HEK293 (cell line): ENCODE measurements around the gene STAT5B.

Experiments used
- CTCF ChIA-PET: fragments of 350-600 bp; formaldehyde crosslinking; extraction: SDS; loops from one replicate; lab custom pipeline; 2021; ENCODE audit warnings: antibody characterized with exemption; lab: Yijun Ruan, JAX
- POLR2A ChIA-PET: fragments of 300-600 bp; formaldehyde crosslinking; extraction: SDS; loops from one replicate; lab custom pipeline; 2020; ENCODE audit warnings: antibody characterized with exemption, inconsistent platforms; lab: Yijun Ruan, JAX
- H3K27ac ChIP-seq: fragments of 200-500 bp; sonication (Bioruptor generic); 2 replicates; pipeline ENCODE4 v1.5.1; 2014; ENCODE audit warnings: low read depth, low read length, control low read depth, inconsistent platforms; ENCODE audit errors: extremely low read depth
- H3K36me3 ChIP-seq, 2 experiments: fragments of 200-500 bp in 1 of 2; sonication (Bioruptor generic) in 1 of 2; 1 replicate in 1 of 2; 2 replicates in 1 of 2; pipeline ENCODE4 v1.5.1; 2014 to 2017; ENCODE audit warnings: inconsistent platforms in 2 of 2, low read length in 2 of 2; ENCODE audit not compliant: control insufficient read depth in 2 of 2, insufficient read depth in 1 of 2
- H3K4me1 ChIP-seq: fragments of 200-500 bp; sonication (Bioruptor generic); 2 replicates; pipeline ENCODE4 v1.5.1; 2014; ENCODE audit warnings: mild to moderate bottlenecking, low read length, inconsistent platforms; ENCODE audit not compliant: control insufficient read depth, insufficient read depth
- H3K4me3 ChIP-seq: 2 replicates; pipeline ENCODE4 v1.5.1; 2011; ENCODE audit warnings: low read depth, mild to moderate bottlenecking, control low read depth, low read length, moderate library complexity
- H3K9me3 ChIP-seq: fragments of 200-500 bp; sonication (Bioruptor generic); 2 replicates; pipeline ENCODE4 v1.5.1; 2014; ENCODE audit warnings: low read depth, low read length, inconsistent platforms; ENCODE audit not compliant: control insufficient read depth, insufficient read depth
- BCL11A ChIP-seq: fragments of 450-650 bp; formaldehyde crosslinking; IDR thresholded peaks from 2 replicates; pipeline ENCODE4 v1.5.1; 2016; ENCODE audit warnings: low read depth, missing biosample characterization, missing genetic modification characterization
- HOXA7 ChIP-seq: sonication (generic); formaldehyde crosslinking; IDR thresholded peaks from 2 replicates; pipeline ENCODE4 v1.8.1; 2022; ENCODE audit warnings: missing genetic modification reagents, borderline replicate concordance
- PRDM2 ChIP-seq: fragments of 450-650 bp; formaldehyde crosslinking; IDR thresholded peaks from 2 replicates; pipeline ENCODE4 v1.5.1; 2016; ENCODE audit warnings: missing biosample characterization, missing genetic modification characterization, borderline replicate concordance
- SP2 ChIP-seq: fragments of 450-650 bp; formaldehyde crosslinking; IDR thresholded peaks from 2 replicates; pipeline ENCODE4 v1.5.1; 2016; ENCODE audit warnings: missing biosample characterization, missing genetic modification characterization
- ZBTB1 ChIP-seq: fragments of 450-650 bp; formaldehyde crosslinking; IDR thresholded peaks from 2 replicates; pipeline ENCODE4 v1.5.1; 2016; ENCODE audit warnings: missing biosample characterization, missing genetic modification characterization
- ZBTB11 ChIP-seq: fragments of 450-650 bp; formaldehyde crosslinking; conservative IDR thresholded peaks from 2 replicates; pipeline ENCODE4 v1.5.1; 2016; ENCODE audit warnings: low read depth, missing biosample characterization, missing genetic modification characterization
- ZIC2 ChIP-seq: fragments of 450-650 bp; formaldehyde crosslinking; IDR thresholded peaks from 2 replicates; pipeline ENCODE4 v1.5.1; 2016; ENCODE audit warnings: missing biosample characterization, missing genetic modification characterization
- ZNF112 ChIP-seq: fragments of 450-650 bp; formaldehyde crosslinking; IDR thresholded peaks from 2 replicates; pipeline ENCODE4 v1.5.0; 2017; ENCODE audit warnings: missing biosample characterization, missing genetic modification characterization
- ZNF169 ChIP-seq: fragments of 450-650 bp; formaldehyde crosslinking; IDR thresholded peaks from 2 replicates; pipeline ENCODE4 v1.5.1; 2016; ENCODE audit warnings: missing biosample characterization, missing genetic modification characterization
- ZNF274 ChIP-seq, 2 experiments: fragments of 200-500 bp in 1 of 2; fragments of 450-650 bp in 1 of 2; sonication (Bioruptor generic) in 1 of 2; formaldehyde crosslinking in 1 of 2; IDR thresholded peaks; 2 replicates each; pipeline versions ENCODE4 v1.5.1 to v1.6.1; 2014 to 2016; ENCODE audit warnings: borderline replicate concordance in 1 of 2, inconsistent platforms in 1 of 2, low read length in 1 of 2, missing biosample characterization in 1 of 2, missing genetic modification characterization in 1 of 2
- ZNF292 ChIP-seq: fragments of 450-650 bp; formaldehyde crosslinking; IDR thresholded peaks from 2 replicates; pipeline ENCODE4 v1.5.1; 2016; ENCODE audit warnings: low read depth, missing biosample characterization, missing genetic modification characterization, borderline replicate concordance
- ZNF341 ChIP-seq: fragments of 450-650 bp; formaldehyde crosslinking; IDR thresholded peaks from 2 replicates; pipeline ENCODE4; 2016; ENCODE audit warnings: low read depth, missing biosample characterization, missing genetic modification characterization
- ZNF670 ChIP-seq: fragments of 450-650 bp; formaldehyde crosslinking; IDR thresholded peaks from 2 replicates; pipeline ENCODE4 v1.5.1; 2016; ENCODE audit warnings: missing biosample characterization, missing genetic modification characterization, low read depth
- ZNF707 ChIP-seq: fragments of 450-650 bp; formaldehyde crosslinking; IDR thresholded peaks from 2 replicates; pipeline ENCODE4 v1.5.1; 2016; ENCODE audit warnings: missing biosample characterization, missing genetic modification characterization
- ZNF76 ChIP-seq: fragments of 450-650 bp; formaldehyde crosslinking; IDR thresholded peaks from 2 replicates; pipeline ENCODE4; 2016; ENCODE audit warnings: low read depth, missing biosample characterization, missing genetic modification characterization, borderline replicate concordance
- ZNF777 ChIP-seq: fragments of 450-650 bp; formaldehyde crosslinking; IDR thresholded peaks from 2 replicates; pipeline ENCODE4 v1.5.1; 2017; ENCODE audit warnings: missing biosample characterization, missing genetic modification characterization, borderline replicate concordance
- ZNF837 ChIP-seq: fragments of 450-650 bp; formaldehyde crosslinking; IDR thresholded peaks from 2 replicates; pipeline ENCODE4 v1.5.1; 2016; ENCODE audit warnings: missing biosample characterization, missing genetic modification characterization

The STAT5B gene

GRCh38 chr17:42313389-42313772 is 37.2 kb upstream of the STAT5B start:
- Histone ChIP-seq H3K36me3 (peaks cover 17 to 44% of the 10 kb centered on the region in 2 experiments), H3K4me1 (peaks cover 2% of the 10 kb centered on the region), H3K9me3 (no peaks in the 10 kb centered on the region), H3K4me3 (no peak overlapping the region), H3K27ac (no peak overlapping the region)
- TF ChIP-seq ZNF670, result no peak
- no peak for TF ChIP-seq PRDM2 (tag by site-specific recombination)
- TF ChIP-seq ZIC2, result no peak
- no peak for TF ChIP-seq HOXA7 (CRISPR knock-in tag)
- no peak for TF ChIP-seq ZNF777 (tag by site-specific recombination)
- no peak for TF ChIP-seq SP2 (tag by site-specific recombination)
- TF ChIP-seq ZNF76, result no peak
- no peak for TF ChIP-seq ZNF274 (IDR thresholded peaks at IDR 0.05; ENCODE audit: low read length)
- TF ChIP-seq ZNF274 (tag by site-specific recombination; IDR thresholded peaks at IDR 0.05; ENCODE audit: borderline replicate concordance), result no peak
- TF ChIP-seq ZNF169, result no peak
- no peak for TF ChIP-seq ZNF341 (tag by site-specific recombination)
- TF ChIP-seq ZNF707, result no peak
- TF ChIP-seq ZNF292 (tag by site-specific recombination), result no peak
- TF ChIP-seq ZBTB11 (tag by site-specific recombination), result no peak
- TF ChIP-seq ZNF112 (tag by site-specific recombination), result no peak
- TF ChIP-seq BCL11A (tag by site-specific recombination), result no peak
- TF ChIP-seq ZBTB1 (tag by site-specific recombination), result no peak
- TF ChIP-seq ZNF837 (tag by site-specific recombination), result no peak
- POLR2A ChIA-PET, result interaction anchor here (0.5 to 0.7 kb wide), 2 partner anchors 192 to 206 kb away, joined by 3 read pairs; partner anchors contain the start of gene KAT2A
- CTCF ChIA-PET, result interaction anchor here (0.5 to 22.0 kb wide), 9 partner anchors 8 to 214 kb away, joined by 3 to 378 read pairs (median 4); no protein-coding TSS in a partner anchor
